ENCODE results near the gene INVS. TPM values are rescaled to one million over a fixed set of nuclear protein-coding genes. Genes with fewer than 3 reads are reported as not detected.
"Not testable (repeated sequence)": the region's sequence is repeated elsewhere in the genome, so short reads cannot be mapped to it uniquely, and the experiment has no call there.

INVS gene
- total RNA-seq, 4 donors from 2014 or later, result 5.5 to 13.9 (median 6.7) TPM

DNA sequence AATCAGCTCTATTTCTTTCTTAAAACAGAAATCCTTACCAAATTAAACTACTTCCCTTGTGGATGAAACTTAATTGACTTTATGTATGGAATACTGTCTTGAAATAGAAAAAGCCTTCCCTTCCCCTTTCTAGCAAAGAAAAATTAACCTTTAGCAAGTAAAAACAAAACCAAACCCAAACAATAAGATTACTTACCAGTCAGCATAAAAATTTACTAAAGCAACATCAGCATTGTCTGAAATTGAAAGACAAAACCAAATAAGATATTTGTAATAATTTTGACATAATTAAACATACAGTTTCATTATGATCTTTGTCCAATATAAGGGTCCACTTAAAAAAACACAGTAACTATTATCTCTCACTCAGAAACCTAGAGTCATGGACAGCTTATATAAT, 41.4 kb upstream of the INVS start:
- Histone ChIP-seq H3K27me3 (no peaks in the 10 kb centered on the region), H3K4me3 (no peak overlapping the region), H3K36me3 (peaks cover 0 to 5% of the 10 kb centered on the region in 2 donors), H3K9me3 (no peaks in the 10 kb centered on the region), H3K27ac (no peak overlapping the region), H3K4me1 (no peaks in the 10 kb centered on the region)
- ATAC-seq (no peak), DNase-seq (no peak)
- intact Hi-C loops (cut with DNase I; ENCODE audit: low total_unique reads), result no loop called here
- no peak for TF ChIP-seq POLR2A (IDR thresholded peaks at IDR 0.05)
- TF ChIP-seq, protein P1, sequence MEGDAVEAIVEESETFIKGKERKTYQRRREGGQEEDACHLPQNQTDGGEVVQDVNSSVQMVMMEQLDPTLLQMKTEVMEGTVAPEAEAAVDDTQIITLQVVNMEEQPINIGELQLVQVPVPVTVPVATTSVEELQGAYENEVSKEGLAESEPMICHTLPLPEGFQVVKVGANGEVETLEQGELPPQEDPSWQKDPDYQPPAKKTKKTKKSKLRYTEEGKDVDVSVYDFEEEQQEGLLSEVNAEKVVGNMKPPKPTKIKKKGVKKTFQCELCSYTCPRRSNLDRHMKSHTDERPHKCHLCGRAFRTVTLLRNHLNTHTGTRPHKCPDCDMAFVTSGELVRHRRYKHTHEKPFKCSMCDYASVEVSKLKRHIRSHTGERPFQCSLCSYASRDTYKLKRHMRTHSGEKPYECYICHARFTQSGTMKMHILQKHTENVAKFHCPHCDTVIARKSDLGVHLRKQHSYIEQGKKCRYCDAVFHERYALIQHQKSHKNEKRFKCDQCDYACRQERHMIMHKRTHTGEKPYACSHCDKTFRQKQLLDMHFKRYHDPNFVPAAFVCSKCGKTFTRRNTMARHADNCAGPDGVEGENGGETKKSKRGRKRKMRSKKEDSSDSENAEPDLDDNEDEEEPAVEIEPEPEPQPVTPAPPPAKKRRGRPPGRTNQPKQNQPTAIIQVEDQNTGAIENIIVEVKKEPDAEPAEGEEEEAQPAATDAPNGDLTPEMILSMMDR (IDR thresholded peaks at IDR 0.05 in 4 of 5, conservative IDR thresholded peaks at IDR 0.05 in 1 of 5), result no peak
- in situ Hi-C loops (cut with MboI; ENCODE audit: low sequenced_read_pairs in 4 of 4), result no loop called here

DNA sequence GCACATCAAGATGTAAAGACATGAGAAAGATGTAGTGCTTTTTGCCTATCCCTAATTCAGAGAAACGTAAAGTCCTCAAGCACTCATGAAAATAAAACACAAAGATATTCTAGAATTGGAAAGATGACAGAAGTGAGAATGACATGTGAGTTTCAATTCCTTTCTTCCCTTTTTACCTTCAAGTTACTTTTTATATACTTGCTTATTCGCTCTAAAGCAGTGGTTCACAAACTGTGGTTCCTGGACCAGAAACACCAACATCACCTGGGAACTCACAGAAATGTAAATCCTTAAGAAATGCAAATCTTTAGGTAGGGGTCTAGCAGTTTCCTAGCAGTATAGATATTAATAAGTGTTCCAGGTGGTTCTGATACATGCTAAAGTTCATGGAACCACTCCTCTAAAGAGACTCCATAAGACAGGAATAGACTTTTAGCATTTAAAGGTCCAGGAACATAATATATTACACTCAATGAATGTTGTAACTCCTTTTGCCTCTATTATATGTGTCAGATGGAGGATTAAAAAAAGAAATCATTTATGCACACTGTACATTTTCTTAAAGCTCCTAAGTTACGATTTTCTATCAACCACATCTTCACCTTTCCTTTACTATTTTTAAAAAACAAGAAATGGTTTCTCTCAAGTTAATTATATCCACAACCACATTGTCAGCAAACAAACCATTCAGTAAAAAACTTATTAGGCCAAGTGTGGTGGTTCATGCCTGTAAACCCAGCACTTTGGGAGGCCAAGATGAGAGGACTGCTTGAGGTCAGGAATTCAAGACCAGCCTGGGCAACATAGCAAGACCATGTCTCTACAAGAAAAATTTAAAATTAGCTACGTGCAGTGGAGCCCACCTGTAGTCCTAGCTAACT, 40.1 kb upstream of the INVS start:
- in situ Hi-C loops (cut with MboI; ENCODE audit: low sequenced_read_pairs in 4 of 4), result no loop called here
- DNase-seq, result no peak
- Histone ChIP-seq H3K9me3 (no peaks in the 10 kb centered on the region), H3K27ac (no peak overlapping the region), H3K4me3 (no peak overlapping the region), H3K4me1 (peaks cover 0 to 4% of the 10 kb centered on the region in 2 donors), H3K27me3 (no peaks in the 10 kb centered on the region), H3K36me3 (peaks cover 0 to 5% of the 10 kb centered on the region in 2 donors)
- intact Hi-C loops (cut with DNase I; ENCODE audit: low total_unique reads), result no loop called here
- TF ChIP-seq, protein P1 (IDR thresholded peaks at IDR 0.05 in 4 of 5, conservative IDR thresholded peaks at IDR 0.05 in 1 of 5), result no peak
- no peak for TF ChIP-seq POLR2A (IDR thresholded peaks at IDR 0.05)
- no peak for ATAC-seq

DNA sequence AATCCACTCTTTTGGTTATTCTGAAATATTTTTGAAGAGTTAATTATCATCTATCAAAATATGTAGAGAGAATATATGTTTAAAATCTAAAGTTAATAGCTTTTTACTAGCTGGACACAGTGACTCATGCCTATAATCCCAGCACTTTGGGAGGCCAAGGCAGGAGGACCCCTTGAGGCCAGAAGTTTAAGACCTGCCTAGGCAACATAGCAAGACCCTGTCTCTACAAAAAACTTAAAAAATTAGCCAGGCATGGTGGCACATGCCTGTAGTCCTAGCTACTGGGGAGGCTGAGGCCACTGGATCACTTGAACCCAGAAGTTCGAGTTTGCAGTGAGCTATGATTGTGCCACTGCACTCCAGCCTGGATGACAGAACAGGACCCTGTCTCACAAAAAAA, 36.4 kb upstream of the INVS start:
- H3K27me3 ChIP-seq; H3K27ac ChIP-seq; intact Hi-C loops (cut with DNase I; ENCODE audit: low total_unique reads); H3K36me3 ChIP-seq; DNase-seq; ATAC-seq; in situ Hi-C loops (cut with MboI; ENCODE audit: low sequenced_read_pairs in 4 of 4); H3K9me3 ChIP-seq; H3K4me1 ChIP-seq; H3K4me3 ChIP-seq: not testable (repeated sequence)

DNA sequence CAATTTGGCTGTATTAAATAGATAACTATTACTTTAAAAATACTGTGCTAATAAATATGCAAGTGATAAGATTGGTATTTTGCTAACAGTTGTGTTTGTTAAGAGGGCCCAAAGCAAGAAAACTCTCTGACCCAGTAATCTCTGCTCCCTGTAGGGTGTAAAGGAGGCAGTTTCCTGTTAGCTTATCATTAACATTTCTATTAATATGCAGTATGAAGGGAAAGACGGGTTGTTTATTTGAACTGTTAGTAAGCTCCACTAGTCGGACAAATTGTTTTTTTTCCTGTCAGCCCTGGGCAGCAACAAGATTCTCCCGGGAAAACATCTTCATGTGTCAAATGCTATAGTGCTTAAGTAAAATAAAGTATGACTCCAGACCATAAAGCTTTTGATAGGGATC, 35.9 kb upstream of the INVS start:
- ATAC-seq, result no peak
- H3K4me1 ChIP-seq, result peaks cover 0 to 4% of the 10 kb centered on the region in 2 donors
- in situ Hi-C loops (cut with MboI; ENCODE audit: low sequenced_read_pairs in 4 of 4), result no loop called here
- no peak overlapping the region for H3K4me3 ChIP-seq
- no peak for DNase-seq
- no peaks in the 10 kb centered on the region for H3K9me3 ChIP-seq
- H3K27me3 ChIP-seq, result no peaks in the 10 kb centered on the region
- TF ChIP-seq, protein P1 (IDR thresholded peaks at IDR 0.05 in 4 of 5, conservative IDR thresholded peaks at IDR 0.05 in 1 of 5), result no peak
- TF ChIP-seq POLR2A (IDR thresholded peaks at IDR 0.05), result no peak
- no peak overlapping the region for H3K27ac ChIP-seq
- H3K36me3 ChIP-seq, result peaks cover 0 to 5% of the 10 kb centered on the region in 2 donors
- intact Hi-C loops (cut with DNase I; ENCODE audit: low total_unique reads), result no loop called here

DNA sequence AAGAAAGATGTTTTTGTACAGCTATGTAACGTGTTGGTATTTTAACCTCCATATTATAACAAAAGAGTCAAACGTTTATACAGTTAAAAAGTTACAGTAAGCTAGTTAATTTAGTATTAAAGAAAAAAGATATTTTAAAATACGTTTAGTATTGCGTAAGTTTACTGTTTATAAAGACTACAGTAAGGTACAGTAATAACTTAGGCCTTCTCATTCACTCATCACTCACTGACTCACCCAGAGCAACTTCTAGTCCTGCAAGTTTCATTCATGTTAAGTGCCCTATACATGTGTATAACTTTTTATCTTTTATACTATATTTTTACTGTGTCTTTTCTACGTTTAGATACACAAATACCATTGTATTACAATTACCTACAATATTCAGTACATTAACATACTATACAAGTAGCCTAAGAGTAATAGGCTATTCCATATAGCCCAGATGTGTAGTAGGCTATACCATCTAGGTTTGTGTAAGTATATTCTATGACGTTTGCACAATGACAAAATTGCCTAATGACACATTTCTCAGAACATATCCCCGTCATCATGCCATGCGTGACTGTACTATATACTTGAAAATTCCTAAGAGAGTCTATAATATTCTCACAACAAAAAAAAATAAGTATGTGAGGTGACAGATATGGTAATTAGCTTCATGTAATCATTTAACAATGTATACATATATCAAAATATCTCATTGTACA, 34.0 kb upstream of the INVS start:
- Histone ChIP-seq H3K36me3 (no peaks in the 10 kb centered on the region), H3K27ac (no peak overlapping the region), H3K9me3 (no peaks in the 10 kb centered on the region), H3K4me3 (no peak overlapping the region), H3K27me3 (no peaks in the 10 kb centered on the region), H3K4me1 (peaks cover under 1 to 9% of the 10 kb centered on the region in 2 donors)
- no peak for TF ChIP-seq POLR2A (IDR thresholded peaks at IDR 0.05)
- TF ChIP-seq, protein P1 (IDR thresholded peaks at IDR 0.05 in 4 of 5, conservative IDR thresholded peaks at IDR 0.05 in 1 of 5), result no peak
- intact Hi-C loops (cut with DNase I; ENCODE audit: low total_unique reads), result no loop called here
- ATAC-seq (no peak), DNase-seq (no peak)
- in situ Hi-C loops (cut with MboI; ENCODE audit: low sequenced_read_pairs in 4 of 4), result no loop called here
